A673 (cell line): ENCODE data around the gene HMCN1.

Experiments used
- EZH2 ChIP-seq: fragments of 200-600 bp; sonication (generic); IDR thresholded peaks from 2 replicates; pipeline ENCODE4 v1.6.1; 2017; ENCODE audit warnings: borderline replicate concordance, low read depth, mild to moderate bottlenecking, mixed read lengths, antibody characterized with exemption, low read length; ENCODE audit not compliant: poor library complexity, severe bottlenecking
- TF ChIP-seq, protein P1 (sequence below): fragments of 300-800, 200-600 bp; sonication (generic); conservative IDR thresholded peaks from 2 replicates; pipeline ENCODE4 v1.5.1; 2017; ENCODE audit warnings: low read depth, mild to moderate bottlenecking, antibody characterized with exemption, low read length, moderate library complexity, mixed read lengths

DNA sequence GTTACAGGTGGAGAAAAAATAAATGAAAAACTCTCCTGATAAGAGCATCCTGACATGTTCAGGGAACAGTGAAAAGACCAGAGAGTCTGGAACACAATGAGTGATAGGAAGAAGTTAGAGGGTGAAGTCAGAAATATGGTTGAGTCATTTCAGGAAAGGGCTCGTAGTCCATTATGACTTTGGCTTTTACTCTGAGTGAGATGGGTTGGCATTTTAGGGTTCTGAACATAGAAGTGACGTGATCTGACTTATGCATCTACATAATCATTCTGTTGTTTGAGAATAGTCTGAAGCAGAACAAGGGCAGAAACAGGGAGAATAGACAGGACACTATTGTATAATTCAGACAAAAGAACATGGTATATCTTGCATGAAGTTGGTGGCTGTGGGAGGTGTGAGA, 5.8 kb downstream of the HMCN1 start:
- TF ChIP-seq, protein P1, sequence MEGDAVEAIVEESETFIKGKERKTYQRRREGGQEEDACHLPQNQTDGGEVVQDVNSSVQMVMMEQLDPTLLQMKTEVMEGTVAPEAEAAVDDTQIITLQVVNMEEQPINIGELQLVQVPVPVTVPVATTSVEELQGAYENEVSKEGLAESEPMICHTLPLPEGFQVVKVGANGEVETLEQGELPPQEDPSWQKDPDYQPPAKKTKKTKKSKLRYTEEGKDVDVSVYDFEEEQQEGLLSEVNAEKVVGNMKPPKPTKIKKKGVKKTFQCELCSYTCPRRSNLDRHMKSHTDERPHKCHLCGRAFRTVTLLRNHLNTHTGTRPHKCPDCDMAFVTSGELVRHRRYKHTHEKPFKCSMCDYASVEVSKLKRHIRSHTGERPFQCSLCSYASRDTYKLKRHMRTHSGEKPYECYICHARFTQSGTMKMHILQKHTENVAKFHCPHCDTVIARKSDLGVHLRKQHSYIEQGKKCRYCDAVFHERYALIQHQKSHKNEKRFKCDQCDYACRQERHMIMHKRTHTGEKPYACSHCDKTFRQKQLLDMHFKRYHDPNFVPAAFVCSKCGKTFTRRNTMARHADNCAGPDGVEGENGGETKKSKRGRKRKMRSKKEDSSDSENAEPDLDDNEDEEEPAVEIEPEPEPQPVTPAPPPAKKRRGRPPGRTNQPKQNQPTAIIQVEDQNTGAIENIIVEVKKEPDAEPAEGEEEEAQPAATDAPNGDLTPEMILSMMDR = no peak
- no peak for TF ChIP-seq EZH2
